ENCODE measurements around the gene TGM5. TPM values are rescaled to one million over a fixed set of nuclear protein-coding genes. Genes with fewer than 3 reads are reported as not detected.

Gene TGM5
- total RNA-seq, 4 donors from 2014 or later, result 12.1 TPM; not detected in 3

DNA sequence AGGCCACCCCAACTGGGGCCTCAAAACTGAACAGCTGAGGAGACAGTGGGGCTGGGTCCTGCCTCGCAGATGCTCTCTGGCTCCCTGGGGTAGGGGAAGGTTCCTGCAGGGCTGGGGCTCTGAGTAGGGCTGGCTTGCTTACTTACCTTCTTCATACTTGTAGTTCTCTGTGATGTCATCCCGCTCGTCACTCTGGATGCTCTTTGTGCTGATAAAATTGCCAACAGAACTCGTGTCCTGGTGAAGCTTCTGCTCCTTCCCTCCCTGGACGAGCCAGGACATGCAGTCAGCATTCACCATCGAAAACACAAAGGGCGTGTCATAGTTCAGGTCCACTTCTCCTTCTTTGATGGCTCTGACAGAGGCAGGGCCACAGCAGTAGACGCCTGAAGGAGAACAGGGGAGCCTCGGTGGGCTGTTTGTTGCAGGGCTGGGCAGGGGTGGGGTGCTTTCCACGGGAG lies 28.0 kb downstream of the TGM5 start:
- Histone ChIP-seq H3K9me3 (no peaks in the 10 kb centered on the region), H3K4me1 (no peaks in the 10 kb centered on the region), H3K27ac (no peak overlapping the region), H3K27me3 (no peaks in the 10 kb centered on the region), H3K4me3 (no peak overlapping the region), H3K36me3 (no peaks in the 10 kb centered on the region)
- WGBS, 2 donors (ENCODE audit: low coverage in 1 of 2), result 68 to 71% methylated on average over 4 to 10 of the region's 10 CpGs
- no peak for TF ChIP-seq POLR2AphosphoS5 (IDR thresholded peaks at IDR 0.05)
- TF ChIP-seq POLR2A (IDR thresholded peaks at IDR 0.05), result no peak
- TF ChIP-seq EP300 (IDR thresholded peaks at IDR 0.05; ENCODE audit: low read depth), result no peak
- TF ChIP-seq, protein P1, sequence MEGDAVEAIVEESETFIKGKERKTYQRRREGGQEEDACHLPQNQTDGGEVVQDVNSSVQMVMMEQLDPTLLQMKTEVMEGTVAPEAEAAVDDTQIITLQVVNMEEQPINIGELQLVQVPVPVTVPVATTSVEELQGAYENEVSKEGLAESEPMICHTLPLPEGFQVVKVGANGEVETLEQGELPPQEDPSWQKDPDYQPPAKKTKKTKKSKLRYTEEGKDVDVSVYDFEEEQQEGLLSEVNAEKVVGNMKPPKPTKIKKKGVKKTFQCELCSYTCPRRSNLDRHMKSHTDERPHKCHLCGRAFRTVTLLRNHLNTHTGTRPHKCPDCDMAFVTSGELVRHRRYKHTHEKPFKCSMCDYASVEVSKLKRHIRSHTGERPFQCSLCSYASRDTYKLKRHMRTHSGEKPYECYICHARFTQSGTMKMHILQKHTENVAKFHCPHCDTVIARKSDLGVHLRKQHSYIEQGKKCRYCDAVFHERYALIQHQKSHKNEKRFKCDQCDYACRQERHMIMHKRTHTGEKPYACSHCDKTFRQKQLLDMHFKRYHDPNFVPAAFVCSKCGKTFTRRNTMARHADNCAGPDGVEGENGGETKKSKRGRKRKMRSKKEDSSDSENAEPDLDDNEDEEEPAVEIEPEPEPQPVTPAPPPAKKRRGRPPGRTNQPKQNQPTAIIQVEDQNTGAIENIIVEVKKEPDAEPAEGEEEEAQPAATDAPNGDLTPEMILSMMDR (IDR thresholded peaks at IDR 0.05), result no peak
- in situ Hi-C loops (cut with MboI; ENCODE audit: low pct_ligation_motif_present in 1 of 4, low pct_unique_long_range_greater_than_20kb in 1 of 4, low sequenced_read_pairs in 3 of 4), result no loop called here
- intact Hi-C loops (cut with DNase I; ENCODE audit: low total_unique reads), result no loop called here
- DNase-seq, result no peak

DNA sequence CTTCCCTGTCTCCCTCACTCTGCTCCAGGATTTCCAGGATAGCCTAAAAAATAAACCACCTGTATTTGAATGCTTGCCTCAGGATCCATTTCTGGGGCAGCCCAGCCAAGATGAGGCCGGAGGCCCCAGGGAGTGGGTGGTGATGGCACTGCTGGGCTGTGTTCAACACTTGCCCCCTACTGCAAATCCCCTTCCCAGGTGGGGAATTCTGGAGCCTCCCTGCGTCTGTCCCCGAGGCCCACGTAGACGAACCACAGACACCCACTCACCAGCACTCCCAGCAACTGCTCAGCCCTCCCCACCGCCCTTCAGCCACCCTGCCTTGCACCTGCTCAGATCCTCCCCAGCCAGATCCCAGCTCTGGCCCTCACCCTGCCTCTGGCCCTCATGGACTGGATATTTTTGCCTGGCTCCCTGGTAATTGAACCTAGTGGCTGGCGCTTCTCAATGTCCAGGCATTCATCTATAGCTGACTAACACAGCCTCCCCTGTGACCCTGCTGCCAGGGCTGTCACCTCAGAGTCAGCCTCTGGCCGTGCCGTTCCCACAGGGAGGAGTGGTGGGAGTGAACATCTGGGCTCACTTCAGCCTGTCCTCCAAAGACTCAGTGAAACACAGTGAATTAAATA lies 28.8 kb downstream of the TGM5 start:
- no peaks in the 10 kb centered on the region for H3K36me3 ChIP-seq
- no peaks in the 10 kb centered on the region for H3K4me1 ChIP-seq
- in situ Hi-C loops (cut with MboI; ENCODE audit: low pct_ligation_motif_present in 1 of 4, low pct_unique_long_range_greater_than_20kb in 1 of 4, low sequenced_read_pairs in 3 of 4), result no loop called here
- H3K27me3 ChIP-seq, result no peaks in the 10 kb centered on the region
- intact Hi-C loops (cut with DNase I; ENCODE audit: low total_unique reads), result no loop called here
- 76% methylated on average over 9 of the region's 9 CpGs; no CpG with 5 or more reads in 1 of the 2 donors for WGBS, 2 donors (ENCODE audit: low coverage in 1 of 2)
- no peaks in the 10 kb centered on the region for H3K9me3 ChIP-seq
- no peak overlapping the region for H3K4me3 ChIP-seq
- no peak overlapping the region for H3K27ac ChIP-seq
- no peak for DNase-seq
- TF ChIP-seq POLR2AphosphoS5 (IDR thresholded peaks at IDR 0.05) (no peak), EP300 (IDR thresholded peaks at IDR 0.05; ENCODE audit: low read depth) (no peak), POLR2A (IDR thresholded peaks at IDR 0.05) (no peak)
- TF ChIP-seq, protein P1 (IDR thresholded peaks at IDR 0.05), result no peak

DNA sequence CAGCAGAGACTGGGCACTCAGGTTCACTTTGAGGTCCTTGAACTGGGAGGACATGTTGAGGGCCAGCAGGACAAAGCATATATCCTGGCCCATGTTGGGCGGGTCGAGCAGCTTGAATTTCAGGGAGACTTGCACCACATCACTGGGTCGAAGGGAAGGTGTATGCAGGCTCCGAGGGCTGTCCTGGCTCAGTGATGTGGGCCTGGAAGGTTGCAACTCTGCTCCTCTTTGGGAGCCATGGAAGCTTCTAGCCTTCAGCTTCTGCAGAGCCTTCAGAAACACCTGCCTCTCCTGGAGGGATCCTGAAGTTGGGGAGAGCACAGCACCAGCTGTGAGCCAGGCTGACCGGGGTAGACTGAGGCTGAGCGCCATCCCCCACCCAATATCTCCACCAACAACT lies 31.2 kb downstream of the TGM5 start:
- Histone ChIP-seq H3K36me3 (no peaks in the 10 kb centered on the region), H3K4me3 (no peak overlapping the region), H3K27me3 (no peaks in the 10 kb centered on the region), H3K4me1 (no peaks in the 10 kb centered on the region), H3K9me3 (no peaks in the 10 kb centered on the region), H3K27ac (no peak overlapping the region)
- TF ChIP-seq POLR2A (IDR thresholded peaks at IDR 0.05), result no peak
- no peak for TF ChIP-seq POLR2AphosphoS5 (IDR thresholded peaks at IDR 0.05)
- no peak for TF ChIP-seq EP300 (IDR thresholded peaks at IDR 0.05; ENCODE audit: low read depth)
- TF ChIP-seq, protein P1 (IDR thresholded peaks at IDR 0.05), result no peak
- WGBS, 2 donors (ENCODE audit: low coverage in 1 of 2), result 82% methylated on average over 6 of the region's 6 CpGs; no CpG with 5 or more reads in 1 of the 2 donors
- no peak for DNase-seq
- intact Hi-C loops (cut with DNase I; ENCODE audit: low total_unique reads) (no loop called here), in situ Hi-C loops (cut with MboI; ENCODE audit: low pct_ligation_motif_present in 1 of 4, low pct_unique_long_range_greater_than_20kb in 1 of 4, low sequenced_read_pairs in 3 of 4) (no loop called here)

DNA sequence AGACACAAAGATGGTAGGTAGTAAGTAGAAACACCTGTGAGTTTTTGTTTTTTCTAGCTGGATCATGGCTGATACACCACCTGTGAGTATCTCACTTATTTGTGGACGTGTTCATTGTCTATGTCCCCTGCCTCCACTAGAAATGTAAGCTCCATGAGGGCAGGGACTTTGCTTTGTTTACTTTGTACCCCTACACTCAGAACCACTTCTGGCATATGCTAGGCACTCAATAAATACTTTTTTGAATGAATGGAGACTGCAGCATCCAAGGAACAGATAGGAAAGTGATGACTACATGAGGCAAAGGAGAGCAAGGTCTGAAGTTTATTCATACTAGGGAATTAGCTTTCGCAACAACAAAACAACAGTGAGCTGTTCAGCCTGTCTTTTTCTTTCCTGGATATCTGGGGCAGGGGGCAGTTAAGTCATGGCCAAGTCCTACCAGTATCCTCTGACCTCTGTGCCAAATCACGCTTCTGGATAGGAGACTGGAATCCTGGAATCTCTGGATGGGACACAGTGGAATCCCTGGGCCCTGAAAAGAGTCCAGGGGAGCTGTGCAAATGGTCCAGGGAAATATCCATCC lies 34.3 kb downstream of the TGM5 start:
- H3K27me3 ChIP-seq, result no peaks in the 10 kb centered on the region
- H3K27ac ChIP-seq, result no peak overlapping the region
- no peak for DNase-seq
- TF ChIP-seq POLR2A (IDR thresholded peaks at IDR 0.05) (no peak), EP300 (IDR thresholded peaks at IDR 0.05; ENCODE audit: low read depth) (no peak), POLR2AphosphoS5 (IDR thresholded peaks at IDR 0.05) (no peak)
- TF ChIP-seq, protein P1 (IDR thresholded peaks at IDR 0.05), result no peak
- intact Hi-C loops (cut with DNase I; ENCODE audit: low total_unique reads) (loop anchor here (2.0 kb wide), 1 partner anchor 16 kb away; no protein-coding TSS in a partner anchor), in situ Hi-C loops (cut with MboI; ENCODE audit: low pct_ligation_motif_present in 1 of 4, low pct_unique_long_range_greater_than_20kb in 1 of 4, low sequenced_read_pairs in 3 of 4) (loop anchor here in 1 of 4 donors (5.0 kb wide), 1 partner anchor 50 kb away; no protein-coding TSS in a partner anchor)
- no peaks in the 10 kb centered on the region for H3K4me1 ChIP-seq
- 88 to 100% methylated on average over 1 to 3 of the region's 3 CpGs for WGBS, 2 donors (ENCODE audit: low coverage in 1 of 2)
- H3K9me3 ChIP-seq, result no peaks in the 10 kb centered on the region
- H3K4me3 ChIP-seq, result no peak overlapping the region
- H3K36me3 ChIP-seq, result no peaks in the 10 kb centered on the region

All from transverse colon (tissue), 4 donors.